Mesendoderm (in vitro differentiated cells): ENCODE measurements around the gene LRRFIP1.

ENCODE experiments used
- DNase-seq: peaks from one replicate; pipeline ENCODE4 v3.0.0; 2013
- H2AK5ac ChIP-seq: 2 replicates; pipeline ENCODE4 v1.6.1; 2013; ENCODE audit warnings: low read length, inconsistent platforms
- H2BK120ac ChIP-seq: 2 replicates; pipeline ENCODE4 v1.6.1; 2013; ENCODE audit warnings: low read depth, mild to moderate bottlenecking, low read length, moderate library complexity, mixed read lengths
- H2BK15ac ChIP-seq: replicated peaks from 2 replicates; pipeline ENCODE4 v1.6.1; 2013; ENCODE audit warnings: low read depth, mild to moderate bottlenecking, moderate library complexity
- H2BK5ac ChIP-seq: 2 replicates; pipeline ENCODE4 v1.6.1; 2013; ENCODE audit warnings: low read length, inconsistent platforms
- H3K18ac ChIP-seq: 2 replicates; pipeline ENCODE4 v1.6.1; 2013; ENCODE audit warnings: mild to moderate bottlenecking, low read length, mixed read lengths
- H3K23ac ChIP-seq: one replicate; pipeline ENCODE4 v1.6.1; 2013; ENCODE audit warnings: low read length
- H3K27ac ChIP-seq: 2 replicates; pipeline ENCODE4 v1.5.1; 2013; ENCODE audit warnings: low read depth, mild to moderate bottlenecking, inconsistent platforms, low read length, moderate library complexity
- H3K27me3 ChIP-seq: 2 replicates; pipeline ENCODE4 v1.6.1; 2013; ENCODE audit warnings: low read length, control low read depth, mild to moderate bottlenecking, inconsistent platforms; ENCODE audit not compliant: insufficient read depth, poor library complexity
- H3K36me3 ChIP-seq: 2 replicates; pipeline ENCODE4 v1.6.1; 2013; ENCODE audit warnings: low read length, inconsistent platforms; ENCODE audit not compliant: control insufficient read depth, insufficient read depth
- H3K4ac ChIP-seq: one replicate; pipeline ENCODE4 v1.6.1; 2013; ENCODE audit warnings: low read depth, mild to moderate bottlenecking, low read length, moderate library complexity
- H3K4me1 ChIP-seq: 2 replicates; pipeline ENCODE4 v1.6.1; 2013; ENCODE audit warnings: low read depth, low read length, inconsistent platforms; ENCODE audit not compliant: control insufficient read depth
- H3K4me2 ChIP-seq: 2 replicates; pipeline ENCODE4 v1.6.1; 2013; ENCODE audit warnings: low read length
- H3K4me3 ChIP-seq: 2 replicates; pipeline ENCODE4 v1.5.1; 2013; ENCODE audit warnings: mild to moderate bottlenecking, low read length
- H3K56ac ChIP-seq: one replicate; pipeline ENCODE4 v1.6.1; 2013; ENCODE audit warnings: low read length
- H3K79me1 ChIP-seq: 2 replicates; pipeline ENCODE4 v1.6.1; 2013; ENCODE audit warnings: low read length, inconsistent platforms
- H3K79me2 ChIP-seq: 2 replicates; pipeline ENCODE4 v1.6.1; 2013; ENCODE audit warnings: mild to moderate bottlenecking, low read length; ENCODE audit not compliant: control insufficient read depth, insufficient read depth
- H3K9ac ChIP-seq: 2 replicates; pipeline ENCODE4 v1.6.1; 2013; ENCODE audit warnings: low read length, inconsistent platforms
- H4K5ac ChIP-seq: one replicate; pipeline ENCODE4 v1.6.1; 2013; ENCODE audit warnings: low read length
- H4K8ac ChIP-seq: one replicate; pipeline ENCODE4 v1.6.1; 2013; ENCODE audit warnings: low read depth, mild to moderate bottlenecking, control low read depth, low read length, moderate library complexity
- WGBS: extraction: QIAGEN DNeasy Blood & Tissue Kit; methylation state at CpG from one replicate; pipeline ENCODE4 v1.1.7; 2013; ENCODE audit warnings: low lambda C conversion rate, missing lambda C conversion rate; ENCODE audit not compliant: insufficient coverage; ENCODE audit errors: extremely low coverage; 5-methylcytosine and 5-hydroxymethylcytosine counted together

Gene LRRFIP1

GRCh38 chr2:237715459-237715947 lies 88.1 kb downstream of the LRRFIP1 start:
- Histone ChIP-seq H3K18ac (no peak overlapping the region), H2BK15ac (no peak overlapping the region), H3K4me2 (no peak overlapping the region), H3K4me1 (no peaks in the 10 kb centered on the region), H3K4ac (no peak overlapping the region), H4K8ac (no peak overlapping the region), H2BK5ac (no peak overlapping the region), H3K9ac (no peak overlapping the region), H3K36me3 (no peaks in the 10 kb centered on the region), H3K27ac (no peak overlapping the region), H3K56ac (no peak overlapping the region), H4K5ac (no peak overlapping the region), H3K4me3 (no peak overlapping the region), H2BK120ac (no peak overlapping the region), H2AK5ac (no peak overlapping the region), H3K23ac (no peak overlapping the region), H3K79me2 (peaks cover 13% of the 10 kb centered on the region), H3K27me3 (no peaks in the 10 kb centered on the region), H3K79me1 (peaks cover 15% of the 10 kb centered on the region)
- no peak for DNase-seq
- whole genome bisulfite sequencing = no CpG with 5 or more reads among the region's 13 CpGs

- H3K4me3 ChIP-seq = no peak overlapping the region
Observed at GRCh38 chr2:237716011-237716410, 88.6 kb downstream of the LRRFIP1 start.

GRCh38 chr2:237717366-237718276 lies 90.2 kb downstream of the LRRFIP1 start:
- no peaks in the 10 kb centered on the region for H3K27me3 ChIP-seq
- no peak overlapping the region for H4K8ac ChIP-seq
- no peak overlapping the region for H3K9ac ChIP-seq
- peaks cover 12% of the 10 kb centered on the region for H3K79me1 ChIP-seq
- DNase-seq = no peak
- H3K27ac ChIP-seq = no peak overlapping the region
- H2BK15ac ChIP-seq = no peak overlapping the region
- H3K4me3 ChIP-seq = no peak overlapping the region
- H3K4ac ChIP-seq = no peak overlapping the region
- no peaks in the 10 kb centered on the region for H3K36me3 ChIP-seq
- H4K5ac ChIP-seq = no peak overlapping the region
- WGBS = no CpG with 5 or more reads among the region's 24 CpGs
- H3K79me2 ChIP-seq = peaks cover 11% of the 10 kb centered on the region
- no peak overlapping the region for H3K23ac ChIP-seq
- H2BK120ac ChIP-seq = no peak overlapping the region
- H3K4me2 ChIP-seq = no peak overlapping the region
- no peak overlapping the region for H3K56ac ChIP-seq
- H3K18ac ChIP-seq = no peak overlapping the region
- H3K4me1 ChIP-seq = no peaks in the 10 kb centered on the region
- H2BK5ac ChIP-seq = no peak overlapping the region
- no peak overlapping the region for H2AK5ac ChIP-seq

More at GRCh38 chr2:237716011-237716410, 88.6 kb downstream of the LRRFIP1 start:
- Histone ChIP-seq H2AK5ac (no peak overlapping the region), H3K79me1 (peaks cover 18% of the 10 kb centered on the region), H3K23ac (no peak overlapping the region), H4K5ac (no peak overlapping the region), H4K8ac (no peak overlapping the region), H3K56ac (no peak overlapping the region), H3K4me2 (no peak overlapping the region), H2BK120ac (no peak overlapping the region), H3K4ac (no peak overlapping the region), H3K36me3 (no peaks in the 10 kb centered on the region), H2BK15ac (no peak overlapping the region), H2BK5ac (no peak overlapping the region), H3K4me1 (no peaks in the 10 kb centered on the region), H3K27ac (no peak overlapping the region), H3K18ac (no peak overlapping the region), H3K27me3 (no peaks in the 10 kb centered on the region), H3K79me2 (peaks cover 14% of the 10 kb centered on the region), H3K9ac (no peak overlapping the region)
- DNase-seq = no peak

DNA sequence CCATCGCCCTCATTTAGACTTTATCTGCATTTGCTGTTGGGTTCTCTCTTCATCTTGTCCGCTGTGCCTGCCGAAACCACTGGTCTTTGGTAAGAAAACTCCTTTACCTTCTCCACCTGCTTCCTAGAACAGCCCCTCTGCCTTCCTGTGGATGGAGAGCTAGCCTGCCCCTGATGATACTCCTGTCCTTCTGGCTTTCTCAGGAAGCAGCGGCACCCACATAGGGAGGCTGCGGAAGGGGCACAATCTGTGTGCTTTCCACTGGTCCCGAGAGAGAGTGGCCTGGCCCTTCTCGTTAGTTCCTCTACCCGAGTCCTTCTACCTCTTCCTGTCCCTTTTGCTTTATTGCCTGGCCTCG lies 90.9 kb downstream of the LRRFIP1 start:
- H3K36me3 ChIP-seq = no peaks in the 10 kb centered on the region
- DNase-seq = no peak
- no peak overlapping the region for H4K5ac ChIP-seq
- no peak overlapping the region for H4K8ac ChIP-seq
- no peak overlapping the region for H2BK15ac ChIP-seq
- H3K9ac ChIP-seq = no peak overlapping the region
- peaks cover 12% of the 10 kb centered on the region for H3K79me1 ChIP-seq
- no peak overlapping the region for H3K23ac ChIP-seq
- no CpG with 5 or more reads among the region's 9 CpGs for WGBS
- H3K27me3 ChIP-seq = no peaks in the 10 kb centered on the region
- H3K4me3 ChIP-seq = no peak overlapping the region
- H2BK120ac ChIP-seq = no peak overlapping the region
- no peaks in the 10 kb centered on the region for H3K4me1 ChIP-seq
- H3K4me2 ChIP-seq = no peak overlapping the region
- no peak overlapping the region for H3K18ac ChIP-seq
- no peak overlapping the region for H2AK5ac ChIP-seq
- H3K56ac ChIP-seq = no peak overlapping the region
- no peak overlapping the region for H2BK5ac ChIP-seq
- no peak overlapping the region for H3K4ac ChIP-seq
- H3K79me2 ChIP-seq = peaks cover 12% of the 10 kb centered on the region
- H3K27ac ChIP-seq = no peak overlapping the region

GRCh38 chr2:237720444-237720843 lies 93.1 kb downstream of the LRRFIP1 start:
- Histone ChIP-seq H3K4ac (no peak overlapping the region), H3K27me3 (no peaks in the 10 kb centered on the region), H3K79me1 (peaks cover 16% of the 10 kb centered on the region), H3K23ac (peak overlapping the region; percentile 18), H3K27ac (no peak overlapping the region), H3K4me2 (no peak overlapping the region), H2BK15ac (no peak overlapping the region), H3K18ac (no peak overlapping the region), H3K4me1 (peaks cover 2% of the 10 kb centered on the region), H2BK120ac (no peak overlapping the region), H3K36me3 (no peaks in the 10 kb centered on the region), H2AK5ac (no peak overlapping the region), H3K79me2 (peaks cover 14% of the 10 kb centered on the region), H4K5ac (no peak overlapping the region), H3K56ac (no peak overlapping the region), H3K9ac (no peak overlapping the region), H2BK5ac (no peak overlapping the region), H3K4me3 (no peak overlapping the region), H4K8ac (no peak overlapping the region)
- DNase-seq = no peak
- no CpG with 5 or more reads among the region's 7 CpGs for WGBS
